ENCODE data around the gene INPP5D.

The INPP5D gene

DNA sequence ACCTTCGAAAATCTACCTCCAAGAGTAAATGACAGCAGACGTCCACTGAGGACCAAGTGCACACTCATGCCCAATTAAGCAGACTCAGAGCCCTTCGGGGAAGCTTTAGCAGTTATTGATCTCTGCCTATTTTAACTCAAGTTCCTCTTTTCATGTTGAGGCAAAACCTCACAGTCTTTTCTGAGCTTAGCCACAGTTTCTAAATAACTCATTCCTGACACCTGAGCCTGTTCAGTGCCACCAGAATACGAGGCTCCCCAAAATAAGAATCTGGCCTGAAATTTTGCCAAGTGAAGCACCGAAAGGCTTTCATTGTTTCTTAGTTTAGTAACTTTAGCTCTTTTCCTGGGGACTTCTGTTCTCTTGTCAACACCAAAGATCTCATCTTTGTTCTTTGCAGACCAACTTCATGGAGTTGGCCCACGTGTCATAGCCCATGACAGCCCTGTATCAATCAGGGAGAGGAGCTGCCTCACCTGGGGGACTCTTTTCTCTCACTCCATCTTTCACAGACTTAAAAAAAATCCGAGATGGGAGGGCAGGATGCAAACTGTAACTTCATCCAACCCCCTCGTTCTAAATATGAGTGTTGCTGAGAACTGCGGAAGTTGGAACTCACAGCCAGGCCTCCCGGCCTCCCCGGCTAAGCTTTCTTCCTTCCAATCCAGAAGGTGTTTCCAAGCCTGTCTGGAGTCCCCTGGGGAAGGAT lies 22.2 kb downstream of the INPP5D start:
- Histone ChIP-seq H3K9ac (ENCODE audit: low read depth, low read length) (no peak overlapping the region), H3K4me1 (ENCODE audit: control insufficient read depth, insufficient read depth, low read length) (peaks cover 4% of the 10 kb centered on the region)

DNA sequence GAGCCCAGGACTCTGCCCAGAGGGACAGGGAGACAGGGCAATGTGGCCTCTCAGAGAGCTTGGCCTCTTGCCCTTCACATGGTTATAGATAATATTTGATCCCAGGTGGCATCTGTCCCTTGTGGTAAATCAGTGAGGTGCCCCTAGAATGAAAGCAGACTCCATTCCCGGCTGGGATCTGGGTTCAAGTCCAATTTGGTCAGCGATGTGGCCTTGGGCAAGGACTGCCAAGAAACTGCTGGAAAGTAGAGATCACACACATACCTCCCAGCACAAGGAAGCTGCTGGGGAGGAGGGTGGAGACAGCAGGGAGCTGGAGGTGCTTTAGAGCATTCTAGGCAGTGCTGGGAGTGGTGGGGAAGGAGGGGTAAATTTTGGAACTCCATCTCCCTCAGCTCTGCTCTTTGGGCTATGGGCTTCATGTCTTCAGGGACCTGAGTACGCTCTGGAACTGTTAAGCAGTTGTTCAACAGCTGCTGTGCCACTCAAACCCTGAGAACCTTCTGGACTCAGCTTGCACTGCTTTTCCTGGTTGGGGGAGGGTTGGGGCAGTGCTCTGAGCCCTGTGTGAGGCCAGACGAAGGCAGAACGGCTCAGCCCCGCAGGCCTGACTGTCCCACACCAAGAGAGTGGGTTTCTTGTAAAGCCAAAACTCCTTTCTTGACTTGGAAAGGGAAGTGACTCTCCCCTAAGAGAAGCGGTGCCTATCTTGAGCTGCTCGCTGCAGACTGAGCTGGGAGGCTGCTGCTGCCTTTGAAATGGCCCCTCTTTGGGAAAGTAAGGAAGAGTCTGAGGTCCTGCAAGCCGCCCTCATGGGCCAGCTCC lies 23.0 kb downstream of the INPP5D start:
- no peak overlapping the region for H3K4me2 ChIP-seq (ENCODE audit: low read length)
- no peaks in the 10 kb centered on the region for H3K9me3 ChIP-seq (replicated peaks; ENCODE audit: low read length)
- peaks cover 10% of the 10 kb centered on the region for H3K27me3 ChIP-seq (ENCODE audit: control insufficient read depth, insufficient read depth, low read length)
- no peak overlapping the region for H3K9ac ChIP-seq (ENCODE audit: low read depth, low read length)
- no peak overlapping the region for H3K4me3 ChIP-seq (ENCODE audit: low read length)
- H3K36me3 ChIP-seq (ENCODE audit: insufficient read depth, low read length), result no peaks in the 10 kb centered on the region
- H3K4me1 ChIP-seq (ENCODE audit: control insufficient read depth, insufficient read depth, low read length), result peaks cover 4% of the 10 kb centered on the region

More for the DNA sequence above, 22.2 kb downstream of the INPP5D start:
- Histone ChIP-seq H3K4me2 (ENCODE audit: low read length) (no peak overlapping the region), H3K9me3 (replicated peaks; ENCODE audit: low read length) (no peaks in the 10 kb centered on the region), H3K4me3 (ENCODE audit: low read length) (no peak overlapping the region), H3K27me3 (ENCODE audit: control insufficient read depth, insufficient read depth, low read length) (peaks cover 10% of the 10 kb centered on the region), H3K36me3 (ENCODE audit: insufficient read depth, low read length) (no peaks in the 10 kb centered on the region)

DNA sequence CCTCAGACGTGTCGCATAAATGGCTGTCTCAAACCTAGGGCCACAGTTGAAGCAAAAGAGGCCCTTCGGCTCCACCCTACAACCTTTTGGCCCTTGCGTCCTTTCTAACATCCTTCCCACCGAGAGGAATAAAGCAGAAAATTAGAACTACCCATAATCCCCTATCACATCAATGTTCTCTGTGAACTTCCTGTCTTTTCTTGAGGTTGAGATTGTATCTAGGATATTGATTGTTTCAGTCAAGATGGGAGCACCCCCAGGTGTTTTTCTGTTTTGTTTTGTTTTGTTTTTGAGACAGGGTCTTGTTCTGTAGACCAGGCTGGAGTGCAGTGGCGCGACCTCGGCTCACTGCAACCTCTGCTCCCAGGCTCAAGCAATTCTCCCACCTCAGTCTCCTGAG lies 23.6 kb downstream of the INPP5D start:
- H3K36me3 ChIP-seq (ENCODE audit: insufficient read depth, low read length), result no peaks in the 10 kb centered on the region
- H3K4me1 ChIP-seq (ENCODE audit: control insufficient read depth, insufficient read depth, low read length), result peaks cover 4% of the 10 kb centered on the region

DNA sequence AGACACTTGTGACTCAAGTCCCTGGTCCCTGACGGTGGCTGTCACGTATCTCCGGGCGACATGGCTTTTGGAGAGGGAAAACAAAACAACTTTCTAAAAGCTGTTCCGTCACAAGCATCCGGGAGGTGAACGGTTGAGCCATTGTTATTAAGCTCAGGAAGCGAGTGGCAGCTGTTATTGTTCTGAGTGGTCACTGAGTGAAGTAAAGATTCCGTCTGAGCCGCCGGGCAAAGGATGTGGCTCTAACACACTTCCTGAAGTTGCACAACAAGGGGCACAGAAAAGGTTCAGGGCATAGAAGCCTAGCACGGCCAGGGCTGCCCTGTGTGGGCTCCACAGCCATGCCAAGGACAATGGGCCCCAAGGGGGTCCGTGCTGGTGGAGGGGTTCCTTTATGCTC lies 24.3 kb downstream of the INPP5D start:
- no peaks in the 10 kb centered on the region for H3K9me3 ChIP-seq (replicated peaks; ENCODE audit: low read length)
- H3K4me3 ChIP-seq (ENCODE audit: low read length), result no peak overlapping the region
- peaks cover 7% of the 10 kb centered on the region for H3K27me3 ChIP-seq (ENCODE audit: control insufficient read depth, insufficient read depth, low read length)
- H3K4me2 ChIP-seq (ENCODE audit: low read length), result no peak overlapping the region
- H3K9ac ChIP-seq (ENCODE audit: low read depth, low read length), result no peak overlapping the region
- peaks cover 4% of the 10 kb centered on the region for H3K4me1 ChIP-seq (ENCODE audit: control insufficient read depth, insufficient read depth, low read length)
- H3K36me3 ChIP-seq (ENCODE audit: insufficient read depth, low read length), result no peaks in the 10 kb centered on the region

More for the DNA sequence above, 23.6 kb downstream of the INPP5D start:
- peaks cover 10% of the 10 kb centered on the region for H3K27me3 ChIP-seq (ENCODE audit: control insufficient read depth, insufficient read depth, low read length)
- no peak overlapping the region for H3K4me3 ChIP-seq (ENCODE audit: low read length)
- H3K9me3 ChIP-seq (replicated peaks; ENCODE audit: low read length), result no peaks in the 10 kb centered on the region
- no peak overlapping the region for H3K4me2 ChIP-seq (ENCODE audit: low read length)
- no peak overlapping the region for H3K9ac ChIP-seq (ENCODE audit: low read depth, low read length)

DNA sequence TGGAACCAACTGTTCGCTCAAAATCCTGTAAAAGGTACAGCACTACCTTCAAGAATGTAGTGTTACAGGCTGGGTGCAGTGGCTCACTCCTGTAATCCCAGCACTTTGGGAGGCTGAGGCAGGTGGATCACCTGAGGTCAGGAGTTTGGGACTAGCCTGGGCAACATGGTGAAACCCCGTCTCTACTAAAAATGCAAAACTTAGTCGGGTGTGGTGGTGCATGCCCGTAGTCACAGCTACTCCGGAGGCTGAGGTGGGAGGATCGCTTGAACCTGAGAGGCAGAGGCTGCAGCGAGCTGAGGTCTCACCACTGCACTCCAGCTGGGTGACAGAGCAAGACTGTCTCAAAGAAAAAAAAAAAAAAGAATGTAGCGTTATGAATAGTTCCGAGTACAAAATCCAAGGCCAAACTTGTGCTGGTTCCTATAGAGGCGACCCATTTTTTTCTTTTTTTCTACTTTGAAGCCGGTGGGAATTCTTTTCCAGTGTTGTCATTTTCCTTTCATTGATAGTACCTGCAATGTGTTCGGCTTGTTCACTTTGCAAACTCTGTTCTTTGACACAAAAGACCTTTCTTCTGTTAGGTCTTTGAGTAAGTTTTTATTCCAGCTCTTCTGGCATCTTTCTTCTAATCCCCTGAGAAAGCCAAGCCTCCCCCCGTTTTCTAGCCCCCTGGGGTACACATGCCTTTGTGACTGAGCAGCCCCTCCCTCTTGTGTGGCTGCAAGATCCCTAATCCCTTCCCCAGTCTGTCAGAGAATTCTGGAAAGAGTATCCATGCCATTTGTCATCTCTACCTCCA lies 25.1 kb downstream of the INPP5D start:
- H3K4me1 ChIP-seq (ENCODE audit: control insufficient read depth, insufficient read depth, low read length), result peaks cover 4% of the 10 kb centered on the region
- no peaks in the 10 kb centered on the region for H3K36me3 ChIP-seq (ENCODE audit: insufficient read depth, low read length)
- no peak overlapping the region for H3K4me3 ChIP-seq (ENCODE audit: low read length)
- H3K9me3 ChIP-seq (replicated peaks; ENCODE audit: low read length), result no peaks in the 10 kb centered on the region
- H3K9ac ChIP-seq (ENCODE audit: low read depth, low read length), result no peak overlapping the region
- H3K27me3 ChIP-seq (ENCODE audit: control insufficient read depth, insufficient read depth, low read length), result peaks cover 4% of the 10 kb centered on the region
- H3K4me2 ChIP-seq (ENCODE audit: low read length), result no peak overlapping the region

DNA sequence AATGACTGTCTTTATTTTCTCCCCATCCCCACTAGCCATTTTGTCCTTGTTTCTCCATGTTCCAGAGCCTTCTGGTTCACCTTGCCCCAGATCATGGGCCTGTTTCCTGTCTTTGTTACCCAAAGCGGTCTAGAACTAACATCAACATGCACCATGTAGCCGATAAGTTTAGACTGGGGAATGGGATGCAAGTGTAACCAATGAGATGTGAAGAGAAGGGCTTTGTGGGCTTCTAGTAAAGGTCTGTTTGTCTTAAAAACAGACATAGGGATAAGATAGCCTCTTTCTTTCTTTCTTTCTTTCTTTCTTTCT lies 25.7 kb downstream of the INPP5D start:
- Histone ChIP-seq H3K4me1 (ENCODE audit: control insufficient read depth, insufficient read depth, low read length) (peaks cover 4% of the 10 kb centered on the region), H3K9me3 (replicated peaks; ENCODE audit: low read length) (no peaks in the 10 kb centered on the region), H3K4me2 (ENCODE audit: low read length) (no peak overlapping the region)

DNA sequence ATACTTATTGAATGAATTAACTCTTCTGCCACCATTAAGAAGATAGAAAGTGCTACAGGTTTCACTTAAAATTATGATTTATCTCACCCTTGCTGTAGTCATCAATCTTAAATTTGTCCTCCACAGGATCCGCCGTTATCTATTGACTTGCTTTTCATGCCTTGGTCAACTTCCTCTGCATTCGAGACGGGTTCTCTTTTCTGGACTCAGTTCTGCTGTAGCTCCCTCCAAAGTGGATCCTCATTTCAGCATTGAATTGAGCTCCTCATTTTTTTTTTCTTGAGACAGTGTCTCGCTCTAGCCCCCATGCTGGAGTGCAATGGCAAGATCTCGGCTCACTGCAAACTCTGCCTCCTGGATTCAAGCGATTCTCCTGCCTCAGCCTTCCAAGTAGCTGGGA lies 27.6 kb downstream of the INPP5D start:
- Histone ChIP-seq H3K9ac (ENCODE audit: low read depth, low read length) (no peak overlapping the region), H3K4me1 (ENCODE audit: control insufficient read depth, insufficient read depth, low read length) (peaks cover 4% of the 10 kb centered on the region)

More for the DNA sequence above, 25.7 kb downstream of the INPP5D start:
- no peak overlapping the region for H3K4me3 ChIP-seq (ENCODE audit: low read length)
- no peaks in the 10 kb centered on the region for H3K36me3 ChIP-seq (ENCODE audit: insufficient read depth, low read length)
- no peak overlapping the region for H3K9ac ChIP-seq (ENCODE audit: low read depth, low read length)
- peaks cover under 1% of the 10 kb centered on the region for H3K27me3 ChIP-seq (ENCODE audit: control insufficient read depth, insufficient read depth, low read length)

DNA sequence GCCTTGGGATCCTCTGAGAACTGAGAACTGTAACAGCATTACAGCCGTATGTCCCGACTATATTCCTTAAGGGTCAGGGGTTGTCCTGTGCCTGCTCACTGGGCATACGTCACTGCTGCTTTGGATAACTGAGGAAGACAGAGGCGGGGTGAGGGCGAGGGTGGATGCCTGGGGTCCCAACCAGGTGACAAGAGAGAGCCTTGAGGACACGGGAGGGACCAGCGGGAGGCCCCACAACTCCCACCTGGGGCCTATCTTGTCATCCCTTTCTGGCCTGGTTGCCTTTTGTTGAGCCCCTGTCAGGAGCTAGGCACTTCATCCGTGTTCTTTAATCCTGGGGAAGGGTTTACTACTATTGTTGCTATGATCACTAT lies 28.8 kb downstream of the INPP5D start:
- peaks cover 4% of the 10 kb centered on the region for H3K4me1 ChIP-seq (ENCODE audit: control insufficient read depth, insufficient read depth, low read length)

More for the DNA sequence above, 27.6 kb downstream of the INPP5D start:
- Histone ChIP-seq H3K36me3 (ENCODE audit: insufficient read depth, low read length) (no peaks in the 10 kb centered on the region), H3K27me3 (ENCODE audit: control insufficient read depth, insufficient read depth, low read length) (no peaks in the 10 kb centered on the region), H3K4me2 (ENCODE audit: low read length) (no peak overlapping the region), H3K9me3 (replicated peaks; ENCODE audit: low read length) (no peaks in the 10 kb centered on the region), H3K4me3 (ENCODE audit: low read length) (no peak overlapping the region)

DNA sequence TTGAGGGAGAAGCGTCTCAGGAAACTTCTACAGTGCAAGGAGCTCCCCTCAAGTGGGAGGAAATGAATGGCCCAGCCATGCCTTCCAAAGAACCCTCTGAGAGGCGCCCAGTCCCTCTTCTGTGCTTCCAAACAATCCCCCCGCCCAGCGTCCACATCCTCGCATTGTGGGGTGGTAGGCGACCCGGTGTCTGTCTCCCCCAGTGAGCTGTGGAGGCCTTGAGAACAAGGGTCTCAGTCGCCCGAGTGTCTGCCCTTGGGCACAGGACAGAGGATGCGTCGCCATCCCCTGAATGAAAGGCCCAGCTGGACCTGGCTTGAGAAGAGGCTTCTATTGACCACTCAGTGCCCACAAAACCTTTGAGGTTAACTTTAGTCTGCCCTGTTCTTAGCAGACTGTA lies 29.7 kb downstream of the INPP5D start:
- no peak overlapping the region for H3K4me2 ChIP-seq (ENCODE audit: low read length)
- no peak overlapping the region for H3K4me3 ChIP-seq (ENCODE audit: low read length)
- no peaks in the 10 kb centered on the region for H3K9me3 ChIP-seq (replicated peaks; ENCODE audit: low read length)
- peaks cover 13% of the 10 kb centered on the region for H3K27me3 ChIP-seq (ENCODE audit: control insufficient read depth, insufficient read depth, low read length)
- H3K9ac ChIP-seq (ENCODE audit: low read depth, low read length), result no peak overlapping the region
- no peaks in the 10 kb centered on the region for H3K36me3 ChIP-seq (ENCODE audit: insufficient read depth, low read length)
- peaks cover 4% of the 10 kb centered on the region for H3K4me1 ChIP-seq (ENCODE audit: control insufficient read depth, insufficient read depth, low read length)

More for the DNA sequence above, 28.8 kb downstream of the INPP5D start:
- H3K36me3 ChIP-seq (ENCODE audit: insufficient read depth, low read length), result no peaks in the 10 kb centered on the region
- no peaks in the 10 kb centered on the region for H3K9me3 ChIP-seq (replicated peaks; ENCODE audit: low read length)
- H3K4me2 ChIP-seq (ENCODE audit: low read length), result no peak overlapping the region
- H3K27me3 ChIP-seq (ENCODE audit: control insufficient read depth, insufficient read depth, low read length), result peaks cover 8% of the 10 kb centered on the region
- H3K4me3 ChIP-seq (ENCODE audit: low read length), result no peak overlapping the region
- H3K9ac ChIP-seq (ENCODE audit: low read depth, low read length), result no peak overlapping the region

DNA sequence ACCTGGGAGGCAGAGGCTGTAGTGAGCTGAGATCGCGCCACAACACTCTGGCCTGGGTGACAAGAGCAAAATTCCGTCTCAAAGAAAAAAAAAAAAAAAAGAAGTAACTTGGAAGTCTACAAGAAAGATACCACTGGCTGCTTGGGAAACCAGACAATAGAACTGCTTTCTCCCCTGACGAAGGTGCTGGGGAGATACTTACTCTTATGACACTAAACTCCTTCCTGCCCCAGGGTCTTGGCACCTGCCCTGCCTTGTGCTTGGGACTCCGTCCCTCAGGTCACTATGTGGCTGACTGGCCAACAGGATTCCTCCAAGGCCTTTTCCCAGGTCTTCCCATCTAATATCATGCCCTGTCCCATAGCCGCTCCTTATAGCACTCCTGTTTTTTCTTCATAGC lies 30.7 kb downstream of the INPP5D start:
- Histone ChIP-seq H3K4me2 (ENCODE audit: low read length) (no peak overlapping the region), H3K36me3 (ENCODE audit: insufficient read depth, low read length) (no peaks in the 10 kb centered on the region), H3K27me3 (ENCODE audit: control insufficient read depth, insufficient read depth, low read length) (peaks cover 18% of the 10 kb centered on the region), H3K9ac (ENCODE audit: low read depth, low read length) (no peak overlapping the region), H3K4me1 (ENCODE audit: control insufficient read depth, insufficient read depth, low read length) (peaks cover 4% of the 10 kb centered on the region), H3K4me3 (ENCODE audit: low read length) (no peak overlapping the region), H3K9me3 (replicated peaks; ENCODE audit: low read length) (no peaks in the 10 kb centered on the region)

DNA sequence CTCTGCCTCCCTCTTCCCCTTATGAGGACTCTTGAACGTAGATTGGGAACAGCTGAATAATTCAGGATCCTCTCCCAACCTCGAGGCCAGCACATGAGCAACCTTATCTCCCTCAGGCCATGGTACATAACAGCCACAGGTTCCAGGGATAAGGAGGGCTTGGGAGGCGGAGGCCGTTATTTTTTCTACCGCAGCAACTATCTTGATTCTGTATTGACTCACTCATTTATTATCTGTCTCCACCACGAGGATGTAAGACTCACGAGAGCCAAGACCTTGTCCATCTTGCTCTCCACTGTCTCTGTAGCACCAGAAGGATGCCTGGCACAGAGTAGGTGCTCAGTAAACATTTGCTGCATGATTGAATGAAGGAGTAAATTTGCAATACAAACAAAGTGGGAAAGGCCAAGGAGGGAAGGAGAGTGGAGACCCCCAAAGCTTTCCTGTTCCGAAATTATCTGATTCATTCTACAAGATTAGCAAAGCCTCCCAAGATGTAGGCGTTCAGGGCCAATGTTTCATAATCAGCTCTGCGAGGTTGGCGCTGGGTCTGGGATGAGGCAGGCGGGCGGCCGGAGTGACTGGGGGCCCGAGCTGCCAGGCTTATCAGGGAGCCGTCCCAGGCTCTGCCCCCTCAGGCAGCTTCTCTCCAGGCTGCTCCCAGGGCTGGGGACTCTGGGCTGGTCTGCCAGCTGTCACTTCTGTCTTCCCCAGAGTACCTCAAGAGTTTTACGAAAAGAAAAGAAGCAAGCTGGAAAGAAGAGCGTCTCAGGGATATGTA lies 31.6 kb downstream of the INPP5D start:
- no peaks in the 10 kb centered on the region for H3K9me3 ChIP-seq (replicated peaks; ENCODE audit: low read length)
- H3K4me3 ChIP-seq (ENCODE audit: low read length), result no peak overlapping the region
- no peaks in the 10 kb centered on the region for H3K36me3 ChIP-seq (ENCODE audit: insufficient read depth, low read length)
- no peak overlapping the region for H3K4me2 ChIP-seq (ENCODE audit: low read length)
- H3K9ac ChIP-seq (ENCODE audit: low read depth, low read length), result no peak overlapping the region
- peaks cover 2% of the 10 kb centered on the region for H3K4me1 ChIP-seq (ENCODE audit: control insufficient read depth, insufficient read depth, low read length)
- peaks cover 21% of the 10 kb centered on the region for H3K27me3 ChIP-seq (ENCODE audit: control insufficient read depth, insufficient read depth, low read length)
